HL-60 (cell line): ENCODE results near the gene PHRF1.

Source experiments
- DNase-seq, 2 experiments: peaks; one replicate each; pipeline ENCODE4 v3.0.0-alpha.2; 2010 to 2020; ENCODE audit warnings: low read depth in 1 of 2, low spot score in 1 of 2
- H3K27ac ChIP-seq: fragments of 250-450 bp; sonication (Bioruptor Pico); replicated peaks from 2 replicates; pipeline ENCODE4 v1.5.1; 2020; ENCODE audit warnings: mild to moderate bottlenecking, moderate library complexity
- H3K27me3 ChIP-seq: fragments of 250-450 bp; sonication (Bioruptor Pico); 2 replicates; pipeline ENCODE4 v1.5.1; 2021; ENCODE audit warnings: mild to moderate bottlenecking, moderate library complexity; ENCODE audit not compliant: insufficient read depth, poor library complexity, severe bottlenecking
- H3K4me3 ChIP-seq: replicated peaks from 2 replicates; pipeline ENCODE4 v1.5.1; 2011; ENCODE audit warnings: mild to moderate bottlenecking, control low read depth, low read length; ENCODE audit not compliant: insufficient read depth
- GABPA ChIP-seq: IDR thresholded peaks from 2 replicates; pipeline ENCODE4 v1.6.1; 2012; ENCODE audit warnings: low read depth
- POLR2AphosphoS5 ChIP-seq: IDR thresholded peaks from 2 replicates; pipeline ENCODE4 v1.6.1; 2012; ENCODE audit warnings: low read depth
- SPI1 ChIP-seq: IDR thresholded peaks from 2 replicates; pipeline ENCODE4 v1.6.1; 2012; ENCODE audit warnings: low read depth, mild to moderate bottlenecking, borderline replicate concordance
- TF ChIP-seq, protein P1 (sequence below): IDR thresholded peaks from one replicate; pipeline ENCODE4 v1.5.1; 2011; ENCODE audit warnings: low read length, control low read depth, inconsistent platforms; ENCODE audit not compliant: insufficient read depth
- TF ChIP-seq, protein P2 (sequence below): IDR thresholded peaks from 2 replicates; pipeline ENCODE4 v1.6.1; 2012; ENCODE audit warnings: low read depth; ENCODE audit not compliant: insufficient replicate concordance

The PHRF1 gene

GRCh38 chr11:619628-620050, 43.4 kb downstream of the PHRF1 start:
- no peak for DNase-seq
- Histone ChIP-seq H3K4me3 (no peak overlapping the region), H3K27me3 (no peaks in the 10 kb centered on the region), H3K27ac (no peak overlapping the region)
- no peak for TF ChIP-seq GABPA
- TF ChIP-seq, protein P1, sequence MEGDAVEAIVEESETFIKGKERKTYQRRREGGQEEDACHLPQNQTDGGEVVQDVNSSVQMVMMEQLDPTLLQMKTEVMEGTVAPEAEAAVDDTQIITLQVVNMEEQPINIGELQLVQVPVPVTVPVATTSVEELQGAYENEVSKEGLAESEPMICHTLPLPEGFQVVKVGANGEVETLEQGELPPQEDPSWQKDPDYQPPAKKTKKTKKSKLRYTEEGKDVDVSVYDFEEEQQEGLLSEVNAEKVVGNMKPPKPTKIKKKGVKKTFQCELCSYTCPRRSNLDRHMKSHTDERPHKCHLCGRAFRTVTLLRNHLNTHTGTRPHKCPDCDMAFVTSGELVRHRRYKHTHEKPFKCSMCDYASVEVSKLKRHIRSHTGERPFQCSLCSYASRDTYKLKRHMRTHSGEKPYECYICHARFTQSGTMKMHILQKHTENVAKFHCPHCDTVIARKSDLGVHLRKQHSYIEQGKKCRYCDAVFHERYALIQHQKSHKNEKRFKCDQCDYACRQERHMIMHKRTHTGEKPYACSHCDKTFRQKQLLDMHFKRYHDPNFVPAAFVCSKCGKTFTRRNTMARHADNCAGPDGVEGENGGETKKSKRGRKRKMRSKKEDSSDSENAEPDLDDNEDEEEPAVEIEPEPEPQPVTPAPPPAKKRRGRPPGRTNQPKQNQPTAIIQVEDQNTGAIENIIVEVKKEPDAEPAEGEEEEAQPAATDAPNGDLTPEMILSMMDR: no peak
- TF ChIP-seq, protein P2, sequence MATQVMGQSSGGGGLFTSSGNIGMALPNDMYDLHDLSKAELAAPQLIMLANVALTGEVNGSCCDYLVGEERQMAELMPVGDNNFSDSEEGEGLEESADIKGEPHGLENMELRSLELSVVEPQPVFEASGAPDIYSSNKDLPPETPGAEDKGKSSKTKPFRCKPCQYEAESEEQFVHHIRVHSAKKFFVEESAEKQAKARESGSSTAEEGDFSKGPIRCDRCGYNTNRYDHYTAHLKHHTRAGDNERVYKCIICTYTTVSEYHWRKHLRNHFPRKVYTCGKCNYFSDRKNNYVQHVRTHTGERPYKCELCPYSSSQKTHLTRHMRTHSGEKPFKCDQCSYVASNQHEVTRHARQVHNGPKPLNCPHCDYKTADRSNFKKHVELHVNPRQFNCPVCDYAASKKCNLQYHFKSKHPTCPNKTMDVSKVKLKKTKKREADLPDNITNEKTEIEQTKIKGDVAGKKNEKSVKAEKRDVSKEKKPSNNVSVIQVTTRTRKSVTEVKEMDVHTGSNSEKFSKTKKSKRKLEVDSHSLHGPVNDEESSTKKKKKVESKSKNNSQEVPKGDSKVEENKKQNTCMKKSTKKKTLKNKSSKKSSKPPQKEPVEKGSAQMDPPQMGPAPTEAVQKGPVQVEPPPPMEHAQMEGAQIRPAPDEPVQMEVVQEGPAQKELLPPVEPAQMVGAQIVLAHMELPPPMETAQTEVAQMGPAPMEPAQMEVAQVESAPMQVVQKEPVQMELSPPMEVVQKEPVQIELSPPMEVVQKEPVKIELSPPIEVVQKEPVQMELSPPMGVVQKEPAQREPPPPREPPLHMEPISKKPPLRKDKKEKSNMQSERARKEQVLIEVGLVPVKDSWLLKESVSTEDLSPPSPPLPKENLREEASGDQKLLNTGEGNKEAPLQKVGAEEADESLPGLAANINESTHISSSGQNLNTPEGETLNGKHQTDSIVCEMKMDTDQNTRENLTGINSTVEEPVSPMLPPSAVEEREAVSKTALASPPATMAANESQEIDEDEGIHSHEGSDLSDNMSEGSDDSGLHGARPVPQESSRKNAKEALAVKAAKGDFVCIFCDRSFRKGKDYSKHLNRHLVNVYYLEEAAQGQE: no peak
- TF ChIP-seq POLR2AphosphoS5: no peak
- no peak for TF ChIP-seq SPI1

GRCh38 chr11:620201-620600, 43.9 kb downstream of the PHRF1 start:
- H3K27me3 ChIP-seq: no peaks in the 10 kb centered on the region
- no peak overlapping the region for H3K4me3 ChIP-seq
- TF ChIP-seq, protein P2: no peak
- no peak for TF ChIP-seq GABPA
- no peak for TF ChIP-seq POLR2AphosphoS5
- TF ChIP-seq SPI1: no peak
- TF ChIP-seq, protein P1: no peak
- H3K27ac ChIP-seq: no peak overlapping the region
- DNase-seq: no peak

GRCh38 chr11:620935-621814, 44.9 kb downstream of the PHRF1 start:
- TF ChIP-seq SPI1 (no peak), POLR2AphosphoS5 (no peak), GABPA (no peak)
- TF ChIP-seq, protein P2: no peak
- TF ChIP-seq, protein P1: no peak
- H3K27ac ChIP-seq: no peak overlapping the region
- no peaks in the 10 kb centered on the region for H3K27me3 ChIP-seq
- H3K4me3 ChIP-seq: no peak overlapping the region
- DNase-seq: no peak
